SJSA1 (cell line): ENCODE data around the gene C16orf95. TPM values are rescaled to one million over a fixed set of nuclear protein-coding genes. Genes with fewer than 3 reads are reported as not detected.

Experiments used
- DNase-seq, 2 experiments: peaks; one replicate each; pipeline ENCODE4 v3.0.0-alpha.2; 2015 to 2020; ENCODE audit warnings: low spot score in 2 of 2, low read depth in 1 of 2
- H3K27ac ChIP-seq: fragments of 250-450 bp; sonication (Bioruptor Pico); 2 replicates; pipeline ENCODE4 v1.5.1; 2020; ENCODE audit warnings: mild to moderate bottlenecking, moderate library complexity
- H3K27me3 ChIP-seq: fragments of 250-450 bp; sonication (Bioruptor Pico); replicated peaks from 2 replicates; pipeline ENCODE4 v1.5.1; 2020; ENCODE audit warnings: mild to moderate bottlenecking, moderate library complexity
- H3K36me3 ChIP-seq: fragments of 250-450 bp; sonication (Bioruptor Pico); 2 replicates; pipeline ENCODE4 v1.5.1; 2020; ENCODE audit warnings: mild to moderate bottlenecking
- H3K4me1 ChIP-seq: fragments of 250-450 bp; sonication (Bioruptor Pico); replicated peaks from 2 replicates; pipeline ENCODE4 v1.6.1; 2021; ENCODE audit warnings: mild to moderate bottlenecking
- H3K4me3 ChIP-seq: fragments of 250-450 bp; sonication (Bioruptor Pico); 2 replicates; pipeline ENCODE4 v1.5.1; 2020; ENCODE audit warnings: mild to moderate bottlenecking
- H3K9me3 ChIP-seq: fragments of 250-450 bp; sonication (Bioruptor Pico); replicated peaks from 2 replicates; pipeline ENCODE4 v1.5.1; 2020; ENCODE audit warnings: mild to moderate bottlenecking
- total RNA-seq: library from RNA; depleted of rRNA; stranded (reverse); fragments of >200 nt; shearing (Covaris generic); gene quantifications from 2 replicates; pipeline ENCODE4 v1.2.3, GENCODE V29; 2014

The C16orf95 gene
- total RNA-seq, 1 experiment from 2014 or later, result 4.9 TPM

GRCh38 chr16:87322833-87323726 lies 5.9 kb upstream of the C16orf95 start:
- no peak overlapping the region for H3K4me3 ChIP-seq
- no peak overlapping the region for H3K27ac ChIP-seq
- H3K9me3 ChIP-seq, result no peaks in the 10 kb centered on the region
- H3K27me3 ChIP-seq, result no peaks in the 10 kb centered on the region
- H3K4me1 ChIP-seq, result peaks cover 16% of the 10 kb centered on the region
- DNase-seq, result no peak
- H3K36me3 ChIP-seq, result peaks cover 36% of the 10 kb centered on the region

GRCh38 chr16:87322360-87322759 lies 5.2 kb upstream of the C16orf95 start:
- H3K9me3 ChIP-seq, result no peaks in the 10 kb centered on the region
- H3K4me1 ChIP-seq, result peaks cover 16% of the 10 kb centered on the region
- H3K36me3 ChIP-seq, result peaks cover 30% of the 10 kb centered on the region
- H3K27ac ChIP-seq, result no peak overlapping the region
- DNase-seq, result no peak
- H3K27me3 ChIP-seq, result no peaks in the 10 kb centered on the region
- no peak overlapping the region for H3K4me3 ChIP-seq

GRCh38 chr16:87321336-87322107 lies 4.3 kb upstream of the C16orf95 start:
- H3K36me3 ChIP-seq, result peaks cover 25% of the 10 kb centered on the region; the same call in 1 of the 2 replicates
- H3K27ac ChIP-seq, result no peak overlapping the region
- no peaks in the 10 kb centered on the region for H3K9me3 ChIP-seq
- no peak for DNase-seq
- H3K4me3 ChIP-seq, result no peak overlapping the region
- peaks cover 21% of the 10 kb centered on the region for H3K4me1 ChIP-seq
- no peaks in the 10 kb centered on the region for H3K27me3 ChIP-seq

GRCh38 chr16:87320510-87321227 lies 3.5 kb upstream of the C16orf95 start:
- Histone ChIP-seq H3K27ac (no peak overlapping the region), H3K4me3 (no peak overlapping the region), H3K27me3 (no peaks in the 10 kb centered on the region), H3K36me3 (peaks cover 23% of the 10 kb centered on the region; the same call in 1 of the 2 replicates), H3K9me3 (no peaks in the 10 kb centered on the region), H3K4me1 (peaks cover 23% of the 10 kb centered on the region)
- no peak for DNase-seq

- DNase-seq, result no peak
- Histone ChIP-seq H3K27ac (no peak overlapping the region), H3K9me3 (no peaks in the 10 kb centered on the region), H3K4me3 (no peak overlapping the region), H3K36me3 (peaks cover 20% of the 10 kb centered on the region; the same call in 1 of the 2 replicates), H3K27me3 (no peaks in the 10 kb centered on the region), H3K4me1 (peaks cover 23% of the 10 kb centered on the region)
Measured at GRCh38 chr16:87319997-87320491, 2.9 kb upstream of the C16orf95 start.

- H3K4me1 ChIP-seq, result peaks cover 15% of the 10 kb centered on the region
- no peak overlapping the region for H3K27ac ChIP-seq
- no peak for DNase-seq
- H3K4me3 ChIP-seq, result no peak overlapping the region
- peaks cover 13% of the 10 kb centered on the region; the same call in 1 of the 2 replicates for H3K36me3 ChIP-seq
- no peaks in the 10 kb centered on the region for H3K9me3 ChIP-seq
- H3K27me3 ChIP-seq, result no peaks in the 10 kb centered on the region
Measured at GRCh38 chr16:87319011-87319410, 1.8 kb upstream of the C16orf95 start.

GRCh38 chr16:87317750-87318644 lies 805 bp upstream of the C16orf95 start:
- peaks cover 13% of the 10 kb centered on the region; the same call in 1 of the 2 replicates for H3K36me3 ChIP-seq
- H3K4me1 ChIP-seq, result peaks cover 15% of the 10 kb centered on the region
- no peak for DNase-seq
- no peaks in the 10 kb centered on the region for H3K27me3 ChIP-seq
- H3K27ac ChIP-seq, result peak overlapping the region; percentile 72
- H3K9me3 ChIP-seq, result no peaks in the 10 kb centered on the region
- H3K4me3 ChIP-seq, result peak overlapping the region; percentile 65

GRCh38 chr16:87316450-87316922 lies 706 bp downstream of the C16orf95 start:
- peaks cover 15% of the 10 kb centered on the region for H3K4me1 ChIP-seq
- peak overlapping the region; percentile 72 for H3K27ac ChIP-seq
- no peak for DNase-seq
- H3K36me3 ChIP-seq, result peaks cover 13% of the 10 kb centered on the region; the same call in 1 of the 2 replicates
- H3K9me3 ChIP-seq, result no peaks in the 10 kb centered on the region
- H3K4me3 ChIP-seq, result peak overlapping the region; percentile 65
- no peaks in the 10 kb centered on the region for H3K27me3 ChIP-seq

GRCh38 chr16:87314990-87315420 lies 2.2 kb downstream of the C16orf95 start:
- Histone ChIP-seq H3K27ac (no peak overlapping the region), H3K27me3 (no peaks in the 10 kb centered on the region), H3K9me3 (no peaks in the 10 kb centered on the region), H3K4me1 (peaks cover 15% of the 10 kb centered on the region), H3K36me3 (peaks cover 13% of the 10 kb centered on the region; the same call in 1 of the 2 replicates), H3K4me3 (no peak overlapping the region)
- no peak for DNase-seq

GRCh38 chr16:87312008-87312407 lies 5.2 kb downstream of the C16orf95 start:
- Histone ChIP-seq H3K36me3 (no peaks in the 10 kb centered on the region; the same call in 1 of the 2 replicates), H3K27me3 (no peaks in the 10 kb centered on the region), H3K27ac (no peak overlapping the region), H3K4me1 (peaks cover 7% of the 10 kb centered on the region; the same call in 1 of the 2 replicates), H3K9me3 (no peaks in the 10 kb centered on the region), H3K4me3 (no peak overlapping the region)
- DNase-seq, result no peak

- peaks cover 4% of the 10 kb centered on the region for H3K4me1 ChIP-seq
- DNase-seq, result no peak
- H3K4me3 ChIP-seq, result no peak overlapping the region
- no peak overlapping the region for H3K27ac ChIP-seq
- H3K9me3 ChIP-seq, result no peaks in the 10 kb centered on the region
- H3K36me3 ChIP-seq, result no peaks in the 10 kb centered on the region; the same call in 1 of the 2 replicates
- H3K27me3 ChIP-seq, result no peaks in the 10 kb centered on the region
Measured at GRCh38 chr16:87311387-87311786, 5.8 kb downstream of the C16orf95 start.

GRCh38 chr16:87310610-87311009 lies 6.6 kb downstream of the C16orf95 start:
- no peak overlapping the region for H3K4me3 ChIP-seq
- H3K9me3 ChIP-seq, result no peaks in the 10 kb centered on the region
- H3K36me3 ChIP-seq, result no peaks in the 10 kb centered on the region; the same call in 1 of the 2 replicates
- H3K27me3 ChIP-seq, result no peaks in the 10 kb centered on the region
- DNase-seq, result no peak
- no peak overlapping the region for H3K27ac ChIP-seq
- H3K4me1 ChIP-seq, result peaks cover 6% of the 10 kb centered on the region
